ENCODE data around the gene JAG2.

JAG2 gene

GRCh38 chr14:105179191-105179590 lies 10.6 kb upstream of the JAG2 start:
- Histone ChIP-seq H3K36me3 (ENCODE audit: insufficient read depth, low read length) (no peaks in the 10 kb centered on the region), H3K4me3 (ENCODE audit: low read depth in 1 of 2, low read length in 2 of 2) (no peak overlapping the region), H3K4me1 (ENCODE audit: insufficient read depth, low read length) (peaks cover 6% of the 10 kb centered on the region), H3K27me3 (ENCODE audit: control insufficient read depth in 1 of 2, insufficient read depth in 2 of 2, low read length in 2 of 2) (peaks cover 0 to 11% of the 10 kb centered on the region in 2 donors), H3K9ac (ENCODE audit: low read length) (no peak overlapping the region), H3K9me3 (ENCODE audit: low read length) (no peaks in the 10 kb centered on the region), H3K27ac (ENCODE audit: low read depth, low read length) (no peak overlapping the region)

DNA sequence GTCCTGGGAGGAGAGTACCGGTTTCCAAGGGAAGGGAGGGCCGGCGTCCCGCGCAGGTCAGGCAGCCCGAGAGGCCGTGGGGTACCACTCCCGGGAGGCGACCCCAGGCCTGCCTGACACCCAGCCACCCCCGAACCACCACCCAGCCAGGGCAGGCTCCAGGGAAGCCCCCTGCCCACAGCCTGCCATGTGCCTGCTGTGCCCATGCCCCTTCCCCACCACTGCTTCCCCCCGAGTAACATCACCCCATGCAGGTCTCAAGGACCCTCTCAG lies 10.2 kb upstream of the JAG2 start:
- Histone ChIP-seq H3K4me1 (ENCODE audit: insufficient read depth, low read length) (peaks cover 6% of the 10 kb centered on the region), H3K36me3 (ENCODE audit: insufficient read depth, low read length) (no peaks in the 10 kb centered on the region), H3K4me3 (ENCODE audit: low read depth in 1 of 2, low read length in 2 of 2) (no peak overlapping the region), H3K9me3 (ENCODE audit: low read length) (no peaks in the 10 kb centered on the region), H3K27ac (ENCODE audit: low read depth, low read length) (no peak overlapping the region), H3K9ac (ENCODE audit: low read length) (no peak overlapping the region), H3K27me3 (ENCODE audit: control insufficient read depth in 1 of 2, insufficient read depth in 2 of 2, low read length in 2 of 2) (peaks cover 0 to 11% of the 10 kb centered on the region in 2 donors)

- H3K36me3 ChIP-seq (ENCODE audit: insufficient read depth, low read length) = no peaks in the 10 kb centered on the region
- peaks cover 0 to 11% of the 10 kb centered on the region in 2 donors for H3K27me3 ChIP-seq (ENCODE audit: control insufficient read depth in 1 of 2, insufficient read depth in 2 of 2, low read length in 2 of 2)
- H3K27ac ChIP-seq (ENCODE audit: low read depth, low read length) = no peak overlapping the region
- peaks cover 6% of the 10 kb centered on the region for H3K4me1 ChIP-seq (ENCODE audit: insufficient read depth, low read length)
- no peak overlapping the region for H3K9ac ChIP-seq (ENCODE audit: low read length)
- H3K4me3 ChIP-seq (ENCODE audit: low read depth in 1 of 2, low read length in 2 of 2) = no peak overlapping the region
- H3K9me3 ChIP-seq (ENCODE audit: low read length) = no peaks in the 10 kb centered on the region
These were observed 9.7 kb upstream of the JAG2 start for GRCh38 chr14:105178069-105178867.

DNA sequence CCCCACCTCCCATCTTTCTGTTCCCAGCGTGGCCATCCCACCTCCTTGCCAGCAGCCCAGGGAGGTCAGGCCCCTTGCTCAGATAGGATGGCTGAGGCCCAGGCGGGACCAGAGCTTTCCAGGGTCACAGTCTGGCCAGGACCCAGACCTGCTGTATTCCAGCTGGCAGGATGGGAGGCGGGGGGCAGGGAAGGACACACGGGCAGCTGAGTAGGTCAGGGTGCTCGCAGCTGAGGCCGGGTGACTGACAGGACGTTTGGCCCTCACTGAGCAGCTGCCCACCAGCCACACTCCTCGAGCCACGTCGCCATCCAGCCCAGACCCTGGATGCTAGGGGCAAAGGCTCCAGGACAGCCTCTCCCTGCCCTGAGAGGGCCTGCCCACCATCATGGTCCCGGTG lies 8.5 kb upstream of the JAG2 start:
- peaks cover 6% of the 10 kb centered on the region for H3K4me1 ChIP-seq (ENCODE audit: insufficient read depth, low read length)
- H3K27me3 ChIP-seq (ENCODE audit: control insufficient read depth in 1 of 2, insufficient read depth in 2 of 2, low read length in 2 of 2) = peaks cover 0 to 11% of the 10 kb centered on the region in 2 donors
- no peaks in the 10 kb centered on the region for H3K36me3 ChIP-seq (ENCODE audit: insufficient read depth, low read length)
- H3K9ac ChIP-seq (ENCODE audit: low read length) = no peak overlapping the region
- no peak overlapping the region for H3K27ac ChIP-seq (ENCODE audit: low read depth, low read length)
- H3K9me3 ChIP-seq (ENCODE audit: low read length) = no peaks in the 10 kb centered on the region
- no peak overlapping the region for H3K4me3 ChIP-seq (ENCODE audit: low read depth in 1 of 2, low read length in 2 of 2)

DNA sequence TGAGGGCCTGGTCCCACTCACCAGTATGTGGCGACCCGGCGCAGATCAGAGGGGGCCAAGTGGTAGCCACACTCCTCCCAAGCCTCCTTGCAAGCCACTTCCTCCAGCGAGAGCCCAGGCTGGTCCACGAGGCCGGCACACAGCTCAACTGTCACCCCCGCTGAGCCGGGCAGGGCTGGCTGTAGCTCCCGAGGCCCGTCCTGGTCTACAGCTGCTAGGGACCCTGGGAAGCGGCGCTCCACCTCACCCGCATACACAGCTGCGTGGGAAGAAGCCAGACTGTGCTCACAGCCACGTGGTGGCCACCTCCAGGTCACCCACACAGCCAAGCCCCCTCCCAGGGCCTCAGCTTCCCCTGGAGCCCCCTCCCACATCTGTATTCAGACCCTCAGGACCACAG lies 7.9 kb upstream of the JAG2 start:
- Histone ChIP-seq H3K4me3 (ENCODE audit: low read depth in 1 of 2, low read length in 2 of 2) (no peak overlapping the region), H3K27me3 (ENCODE audit: control insufficient read depth in 1 of 2, insufficient read depth in 2 of 2, low read length in 2 of 2) (peaks cover 0 to 11% of the 10 kb centered on the region in 2 donors), H3K9ac (ENCODE audit: low read length) (no peak overlapping the region), H3K9me3 (ENCODE audit: low read length) (no peaks in the 10 kb centered on the region), H3K36me3 (ENCODE audit: insufficient read depth, low read length) (no peaks in the 10 kb centered on the region), H3K27ac (ENCODE audit: low read depth, low read length) (no peak overlapping the region), H3K4me1 (ENCODE audit: insufficient read depth, low read length) (peaks cover 6% of the 10 kb centered on the region)

- Histone ChIP-seq H3K27ac (ENCODE audit: low read depth, low read length) (no peak overlapping the region), H3K4me3 (ENCODE audit: low read depth in 1 of 2, low read length in 2 of 2) (no peak overlapping the region), H3K27me3 (ENCODE audit: control insufficient read depth in 1 of 2, insufficient read depth in 2 of 2, low read length in 2 of 2) (peaks cover 0 to 18% of the 10 kb centered on the region in 2 donors), H3K9ac (ENCODE audit: low read length) (no peak overlapping the region), H3K9me3 (ENCODE audit: low read length) (no peaks in the 10 kb centered on the region), H3K36me3 (ENCODE audit: insufficient read depth, low read length) (no peaks in the 10 kb centered on the region), H3K4me1 (ENCODE audit: insufficient read depth, low read length) (no peaks in the 10 kb centered on the region)
These were observed 5.6 kb upstream of the JAG2 start for GRCh38 chr14:105173901-105174894.

GRCh38 chr14:105173145-105173544 lies 4.6 kb upstream of the JAG2 start:
- Histone ChIP-seq H3K27ac (ENCODE audit: low read depth, low read length) (no peak overlapping the region), H3K9me3 (ENCODE audit: low read length) (no peaks in the 10 kb centered on the region), H3K4me1 (ENCODE audit: insufficient read depth, low read length) (no peaks in the 10 kb centered on the region), H3K36me3 (ENCODE audit: insufficient read depth, low read length) (no peaks in the 10 kb centered on the region), H3K9ac (ENCODE audit: low read length) (no peak overlapping the region), H3K4me3 (ENCODE audit: low read depth in 1 of 2, low read length in 2 of 2) (no peak overlapping the region), H3K27me3 (ENCODE audit: control insufficient read depth in 1 of 2, insufficient read depth in 2 of 2, low read length in 2 of 2) (peaks cover 0 to 21% of the 10 kb centered on the region in 2 donors)

DNA sequence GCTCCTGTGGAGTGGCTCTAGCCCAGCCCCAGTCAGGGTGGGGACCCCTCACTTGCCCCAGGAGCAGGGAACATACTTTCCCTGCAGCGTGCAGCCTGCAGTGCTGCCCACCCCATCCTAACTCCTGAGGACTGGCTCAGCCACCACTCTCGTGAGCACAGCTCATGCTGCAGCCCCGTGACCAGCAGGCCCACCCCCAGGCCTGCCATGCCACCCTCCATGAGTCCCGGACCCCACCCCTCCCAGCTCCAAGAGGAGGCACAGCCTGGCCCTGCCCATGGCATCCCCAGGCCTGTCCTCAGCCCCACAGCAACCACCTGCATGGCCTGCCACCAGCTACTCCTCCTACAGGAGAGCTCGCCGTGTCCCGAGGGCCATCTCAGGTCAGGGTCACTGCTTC lies 3.9 kb upstream of the JAG2 start:
- Histone ChIP-seq H3K4me3 (ENCODE audit: low read depth in 1 of 2, low read length in 2 of 2) (no peak overlapping the region), H3K9ac (ENCODE audit: low read length) (no peak overlapping the region), H3K4me1 (ENCODE audit: insufficient read depth, low read length) (no peaks in the 10 kb centered on the region), H3K27me3 (ENCODE audit: control insufficient read depth in 1 of 2, insufficient read depth in 2 of 2, low read length in 2 of 2) (peaks cover 0 to 21% of the 10 kb centered on the region in 2 donors), H3K27ac (ENCODE audit: low read depth, low read length) (no peak overlapping the region), H3K36me3 (ENCODE audit: insufficient read depth, low read length) (no peaks in the 10 kb centered on the region), H3K9me3 (ENCODE audit: low read length) (no peaks in the 10 kb centered on the region)

GRCh38 chr14:105171004-105171673 lies 2.6 kb upstream of the JAG2 start:
- Histone ChIP-seq H3K27ac (ENCODE audit: low read depth, low read length) (no peak overlapping the region), H3K27me3 (ENCODE audit: control insufficient read depth in 1 of 2, insufficient read depth in 2 of 2, low read length in 2 of 2) (peaks cover 0 to 31% of the 10 kb centered on the region in 2 donors)

DNA sequence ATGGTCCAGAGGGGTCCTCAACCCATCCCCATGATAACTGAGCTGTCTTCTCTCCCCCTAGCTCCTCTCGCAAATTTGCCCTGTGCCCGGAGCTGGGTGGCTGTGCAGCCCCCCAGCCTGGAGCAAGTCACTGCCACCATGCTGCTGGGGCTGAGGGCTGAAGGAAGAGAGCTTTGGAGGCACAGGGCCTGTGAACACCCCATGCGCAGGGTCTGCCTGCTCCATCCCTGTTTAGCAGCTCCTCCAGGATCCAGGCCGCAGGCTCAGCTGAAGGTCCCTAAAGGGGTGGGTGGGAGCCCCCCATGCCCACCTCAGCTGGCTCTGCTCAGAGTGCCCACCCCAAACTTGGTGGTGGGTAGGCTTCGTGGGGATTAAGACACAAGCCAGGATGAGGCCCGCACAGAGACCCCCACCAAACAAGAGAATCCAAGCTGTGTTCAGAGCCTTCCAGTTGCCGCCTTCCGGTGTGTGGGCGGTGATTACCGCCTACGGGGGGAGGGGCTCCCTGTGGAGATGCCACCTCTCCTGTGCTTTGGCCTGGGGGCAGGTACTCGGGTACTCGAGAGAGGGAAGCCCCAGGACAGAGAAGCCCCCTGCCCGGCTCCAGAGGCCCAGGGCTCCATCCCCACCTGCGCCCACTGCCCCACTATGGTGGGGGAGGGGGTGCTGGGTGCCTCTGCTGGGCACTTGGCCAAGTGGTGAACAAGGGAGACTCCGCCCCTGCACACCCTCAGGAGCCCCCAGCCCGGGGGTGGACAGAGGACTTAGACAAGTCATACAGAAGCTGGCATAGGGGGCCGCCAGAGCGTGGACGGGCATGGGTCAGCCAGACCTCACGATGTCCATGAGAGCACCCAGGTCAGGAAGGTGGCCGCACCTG lies 1.4 kb upstream of the JAG2 start:
- H3K27ac ChIP-seq (ENCODE audit: low read depth, low read length) = no peak overlapping the region
- no peaks in the 10 kb centered on the region for H3K36me3 ChIP-seq (ENCODE audit: insufficient read depth, low read length)
- no peak overlapping the region for H3K9ac ChIP-seq (ENCODE audit: low read length)
- peaks cover 0 to 38% of the 10 kb centered on the region in 2 donors for H3K27me3 ChIP-seq (ENCODE audit: control insufficient read depth in 1 of 2, insufficient read depth in 2 of 2, low read length in 2 of 2)
- H3K4me3 ChIP-seq (ENCODE audit: low read depth in 1 of 2, low read length in 2 of 2) = no peak overlapping the region
- H3K4me1 ChIP-seq (ENCODE audit: insufficient read depth, low read length) = no peaks in the 10 kb centered on the region
- no peaks in the 10 kb centered on the region for H3K9me3 ChIP-seq (ENCODE audit: low read length)

More at GRCh38 chr14:105171004-105171673, 2.6 kb upstream of the JAG2 start:
- Histone ChIP-seq H3K9me3 (ENCODE audit: low read length) (no peaks in the 10 kb centered on the region), H3K4me3 (ENCODE audit: low read depth in 1 of 2, low read length in 2 of 2) (no peak overlapping the region), H3K9ac (ENCODE audit: low read length) (no peak overlapping the region), H3K4me1 (ENCODE audit: insufficient read depth, low read length) (no peaks in the 10 kb centered on the region), H3K36me3 (ENCODE audit: insufficient read depth, low read length) (no peaks in the 10 kb centered on the region)

Measured in muscle layer of colon (tissue), 2 donors.